HG03442 (cell line): ENCODE data around the gene NDUFAF7.
"Not testable (repeated sequence)": the region's sequence is repeated elsewhere in the genome, so short reads cannot be mapped to it uniquely, and the experiment has no call there.

Experiments
- ATAC-seq: cut with Tn5 transposase; IDR thresholded peaks from one replicate; pipeline ENCODE4 v1.9.1; 2021; ENCODE audit warnings: mild to moderate bottlenecking, moderate library complexity; ENCODE audit not compliant: unreplicated experiment

The NDUFAF7 gene

GRCh38 chr2:37276291-37276690 is 44.8 kb downstream of the NDUFAF7 start:
- no peak for ATAC-seq

GRCh38 chr2:37281916-37282315 is 50.5 kb downstream of the NDUFAF7 start:
- no peak for ATAC-seq

GRCh38 chr2:37282746-37283145 is 51.3 kb downstream of the NDUFAF7 start:
- no peak for ATAC-seq

GRCh38 chr2:37283207-37283606 is 51.7 kb downstream of the NDUFAF7 start:
- no peak for ATAC-seq

GRCh38 chr2:37284381-37284780 is 52.9 kb downstream of the NDUFAF7 start:
- ATAC-seq, result no peak

- ATAC-seq, result no peak
These were observed 56.5 kb downstream of the NDUFAF7 start for GRCh38 chr2:37287966-37288365.

GRCh38 chr2:37291680-37292079 is 60.2 kb downstream of the NDUFAF7 start:
- ATAC-seq, result no peak

GRCh38 chr2:37294858-37295257 is 63.4 kb downstream of the NDUFAF7 start:
- not testable (repeated sequence) for ATAC-seq

GRCh38 chr2:37295469-37296073 is 64.1 kb downstream of the NDUFAF7 start:
- ATAC-seq, result no peak

- no peak for ATAC-seq
These were observed 66.2 kb downstream of the NDUFAF7 start for GRCh38 chr2:37297632-37298031.
